Bronchial epithelial cell (primary cell): ENCODE data around the gene NPEPL1. TPM values are rescaled to one million over a fixed set of nuclear protein-coding genes. Genes with fewer than 3 reads are reported as not detected.

Experiments
- DNase-seq: peaks from one replicate; pipeline ENCODE4 v3.0.0-alpha.2; 2010; ENCODE audit warnings: low read depth
- FAIRE-seq: peaks from 2 replicates; lab custom pipeline; 2011; peaks lifted over from hg19 to GRCh38; lab: Jason Lieb, UNC
- H3K27me3 ChIP-seq: 2 replicates; pipeline ENCODE4 v1.5.1; 2011; ENCODE audit warnings: low read length; ENCODE audit not compliant: control insufficient read depth, insufficient read depth
- H3K36me3 ChIP-seq: 2 replicates; pipeline ENCODE4 v1.5.1; 2011; ENCODE audit warnings: low read length; ENCODE audit not compliant: control insufficient read depth, insufficient read depth
- H3K4me3 ChIP-seq: 2 replicates; pipeline ENCODE4 v1.5.1; 2011; ENCODE audit warnings: mild to moderate bottlenecking, low read depth, low read length, control low read depth
- CTCF ChIP-seq: IDR thresholded peaks from 2 replicates; pipeline ENCODE4 v1.5.1; 2011; ENCODE audit warnings: mild to moderate bottlenecking, moderate library complexity, low read length, control low read depth, inconsistent platforms; ENCODE audit not compliant: insufficient read depth, severe bottlenecking
- total RNA-seq: library from RNA; depleted of rRNA; stranded (reverse); fragments of >200 nt; gene quantifications from 2 replicates; pipeline ENCODE4 v1.2.1, GENCODE V29; 2014

Gene NPEPL1
- total RNA-seq, 1 donor from 2014 or later: 23.7 TPM

- TF ChIP-seq CTCF: no peak
- H3K27me3 ChIP-seq: no peaks in the 10 kb centered on the region
- FAIRE-seq: no peak
- DNase-seq: no peak
- no peak overlapping the region for H3K4me3 ChIP-seq
- no peaks in the 10 kb centered on the region for H3K36me3 ChIP-seq
Measured at GRCh38 chr20:58716476-58717277, 24.1 kb downstream of the NPEPL1 start.

GRCh38 chr20:58717278-58718091, 24.9 kb downstream of the NPEPL1 start:
- no peak for FAIRE-seq
- Histone ChIP-seq H3K27me3 (no peaks in the 10 kb centered on the region), H3K4me3 (no peak overlapping the region), H3K36me3 (no peaks in the 10 kb centered on the region)
- TF ChIP-seq CTCF: no peak
- no peak for DNase-seq

- Histone ChIP-seq H3K36me3 (no peaks in the 10 kb centered on the region), H3K4me3 (no peak overlapping the region), H3K27me3 (no peaks in the 10 kb centered on the region)
- no peak for DNase-seq
- no peak for FAIRE-seq
- TF ChIP-seq CTCF: no peak
Measured at GRCh38 chr20:58718121-58718563, 25.5 kb downstream of the NPEPL1 start.

- H3K36me3 ChIP-seq: no peaks in the 10 kb centered on the region
- no peak overlapping the region for H3K4me3 ChIP-seq
- TF ChIP-seq CTCF: no peak
- DNase-seq (no peak), FAIRE-seq (no peak)
- H3K27me3 ChIP-seq: peaks cover 2% of the 10 kb centered on the region
Measured at GRCh38 chr20:58718729-58719128, 26.1 kb downstream of the NPEPL1 start.

GRCh38 chr20:58719258-58719657, 26.7 kb downstream of the NPEPL1 start:
- Histone ChIP-seq H3K27me3 (peaks cover 2% of the 10 kb centered on the region), H3K36me3 (no peaks in the 10 kb centered on the region), H3K4me3 (no peak overlapping the region)
- FAIRE-seq (no peak), DNase-seq (no peak)
- TF ChIP-seq CTCF: no peak
